Neural progenitor cell (in vitro differentiated cells): ENCODE data around the gene ZFHX3. TPM values are rescaled to one million over a fixed set of nuclear protein-coding genes. Genes with fewer than 3 reads are reported as not detected.
A peak's percentile ranks its signal among the peaks of the same experiment; 100 is the strongest.

Experiments used
- DNase-seq: peaks from one replicate; pipeline ENCODE4 v3.0.0-alpha.2; 2016; ENCODE audit warnings: low spot score
- H2AFZ ChIP-seq: fragments of 200-600 bp; sonication (generic); replicated peaks from 2 replicates; pipeline ENCODE4 v1.6.1; 2016; ENCODE audit warnings: antibody characterized with exemption
- H3F3A ChIP-seq: fragments of 200-600 bp; sonication (generic); 2 replicates; pipeline ENCODE4 v1.6.1; 2016; ENCODE audit warnings: antibody characterized with exemption, low read depth
- H3K27ac ChIP-seq: fragments of 200-600 bp; sonication (generic); 2 replicates; pipeline ENCODE4 v1.5.1; 2016; ENCODE audit warnings: mild to moderate bottlenecking
- H3K27me3 ChIP-seq: fragments of 200-600 bp; sonication (generic); 2 replicates; pipeline ENCODE4 v1.6.1; 2016; ENCODE audit warnings: mild to moderate bottlenecking, moderate library complexity
- H3K36me3 ChIP-seq: fragments of 200-600 bp; sonication (generic); 2 replicates; pipeline ENCODE4 v1.5.1; 2016
- H3K4me1 ChIP-seq: fragments of 200-600 bp; sonication (generic); 2 replicates; pipeline ENCODE4 v1.6.1; 2016; ENCODE audit warnings: mixed run types
- H3K4me2 ChIP-seq: fragments of 200-600 bp; sonication (generic); 2 replicates; pipeline ENCODE4 v1.6.1; 2016
- H3K4me3 ChIP-seq: fragments of 200-600 bp; sonication (generic); 2 replicates; pipeline ENCODE4 v1.5.1; 2016
- H3K79me2 ChIP-seq: fragments of 200-600 bp; sonication (generic); 2 replicates; pipeline ENCODE4 v1.6.1; 2016; ENCODE audit warnings: low read depth
- H3K9ac ChIP-seq: fragments of 200-600 bp; sonication (generic); 2 replicates; pipeline ENCODE4 v1.6.1; 2016
- H3K9me3 ChIP-seq: fragments of 200-600 bp; sonication (generic); 2 replicates; pipeline ENCODE4 v1.5.1; 2016; ENCODE audit warnings: low read depth
- H4K20me1 ChIP-seq: fragments of 200-600 bp; sonication (generic); 2 replicates; pipeline ENCODE4 v1.6.1; 2016; ENCODE audit warnings: low read depth
- H3K27ac Mint-ChIP-seq: 3 replicates; pipeline ENCODE4 v1.8.0; 2021; ENCODE audit warnings: mixed read lengths
- H3K27me3 Mint-ChIP-seq: 2 replicates; pipeline ENCODE4 v1.8.0; 2022; ENCODE audit warnings: low read depth, mild to moderate bottlenecking, inconsistent platforms, moderate library complexity, mixed read lengths; ENCODE audit not compliant: insufficient read depth
- H3K36me3 Mint-ChIP-seq: 3 replicates; pipeline ENCODE4 v1.8.0; 2021; ENCODE audit warnings: mixed read lengths
- H3K4me1 Mint-ChIP-seq: 3 replicates; pipeline ENCODE4 v1.8.0; 2021; ENCODE audit warnings: mixed read lengths
- H3K4me3 Mint-ChIP-seq: 3 replicates; pipeline ENCODE4 v1.8.0; 2021; ENCODE audit warnings: mild to moderate bottlenecking, moderate library complexity, mixed read lengths
- H3K9me3 Mint-ChIP-seq: 3 replicates; pipeline ENCODE4 v1.8.0; 2020; ENCODE audit warnings: mixed read lengths
- EZH2 ChIP-seq: fragments of 200-600 bp; sonication (generic); IDR thresholded peaks from 2 replicates; pipeline ENCODE4 v1.6.1; 2017; ENCODE audit warnings: antibody characterized with exemption, mild to moderate bottlenecking, moderate library complexity
- EZH2phosphoT487 ChIP-seq: fragments of 200-600 bp; sonication (generic); IDR thresholded peaks from 2 replicates; pipeline ENCODE4 v1.6.1; 2017; ENCODE audit warnings: antibody characterized with exemption
- total RNA-seq: library from RNA; depleted of rRNA; stranded (reverse); fragments of >200 nt; gene quantifications from 2 replicates; pipeline ENCODE4 v1.2.3, GENCODE V29; 2015; ENCODE audit warnings: low replicate concordance
- TF ChIP-seq, protein P1 (sequence below): fragments of 200-600 bp; sonication (generic); IDR thresholded peaks from 2 replicates; pipeline ENCODE4 v1.5.1; 2017; ENCODE audit warnings: antibody characterized with exemption, mild to moderate bottlenecking

ZFHX3 gene
- total RNA-seq, 1 donor from 2014 or later: 2.4 TPM

- Mint-ChIP-seq H3K27me3 (peaks cover 7% of the 10 kb centered on the region), H3K4me3 (peak overlapping the region; percentile 84), H3K9me3 (no peaks in the 10 kb centered on the region), H3K4me1 (peaks cover 55% of the 10 kb centered on the region), H3K36me3 (peaks cover 3% of the 10 kb centered on the region), H3K27ac (no peak overlapping the region)
- peak overlapping the region; percentile 91 for H3K4me2 ChIP-seq
- no peaks in the 10 kb centered on the region for H3K9me3 ChIP-seq
- peaks cover 6% of the 10 kb centered on the region for H3K79me2 ChIP-seq
- peaks cover 100% of the 10 kb centered on the region for H3K27me3 ChIP-seq
- TF ChIP-seq, protein P1, sequence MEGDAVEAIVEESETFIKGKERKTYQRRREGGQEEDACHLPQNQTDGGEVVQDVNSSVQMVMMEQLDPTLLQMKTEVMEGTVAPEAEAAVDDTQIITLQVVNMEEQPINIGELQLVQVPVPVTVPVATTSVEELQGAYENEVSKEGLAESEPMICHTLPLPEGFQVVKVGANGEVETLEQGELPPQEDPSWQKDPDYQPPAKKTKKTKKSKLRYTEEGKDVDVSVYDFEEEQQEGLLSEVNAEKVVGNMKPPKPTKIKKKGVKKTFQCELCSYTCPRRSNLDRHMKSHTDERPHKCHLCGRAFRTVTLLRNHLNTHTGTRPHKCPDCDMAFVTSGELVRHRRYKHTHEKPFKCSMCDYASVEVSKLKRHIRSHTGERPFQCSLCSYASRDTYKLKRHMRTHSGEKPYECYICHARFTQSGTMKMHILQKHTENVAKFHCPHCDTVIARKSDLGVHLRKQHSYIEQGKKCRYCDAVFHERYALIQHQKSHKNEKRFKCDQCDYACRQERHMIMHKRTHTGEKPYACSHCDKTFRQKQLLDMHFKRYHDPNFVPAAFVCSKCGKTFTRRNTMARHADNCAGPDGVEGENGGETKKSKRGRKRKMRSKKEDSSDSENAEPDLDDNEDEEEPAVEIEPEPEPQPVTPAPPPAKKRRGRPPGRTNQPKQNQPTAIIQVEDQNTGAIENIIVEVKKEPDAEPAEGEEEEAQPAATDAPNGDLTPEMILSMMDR: no peak
- TF ChIP-seq EZH2phosphoT487: no peak
- TF ChIP-seq EZH2: no peak
- H2AFZ ChIP-seq: no peak overlapping the region
- no peak overlapping the region for H3K27ac ChIP-seq
- H4K20me1 ChIP-seq: peaks cover 91% of the 10 kb centered on the region
- no peak overlapping the region for H3K9ac ChIP-seq
- DNase-seq: no peak
- H3F3A ChIP-seq: peaks cover 40% of the 10 kb centered on the region
- H3K4me3 ChIP-seq: no peak overlapping the region
- peaks cover 44% of the 10 kb centered on the region for H3K4me1 ChIP-seq
- no peaks in the 10 kb centered on the region for H3K36me3 ChIP-seq
Measured at GRCh38 chr16:73046849-73047214, 1.1 kb downstream of the ZFHX3 start.

DNA sequence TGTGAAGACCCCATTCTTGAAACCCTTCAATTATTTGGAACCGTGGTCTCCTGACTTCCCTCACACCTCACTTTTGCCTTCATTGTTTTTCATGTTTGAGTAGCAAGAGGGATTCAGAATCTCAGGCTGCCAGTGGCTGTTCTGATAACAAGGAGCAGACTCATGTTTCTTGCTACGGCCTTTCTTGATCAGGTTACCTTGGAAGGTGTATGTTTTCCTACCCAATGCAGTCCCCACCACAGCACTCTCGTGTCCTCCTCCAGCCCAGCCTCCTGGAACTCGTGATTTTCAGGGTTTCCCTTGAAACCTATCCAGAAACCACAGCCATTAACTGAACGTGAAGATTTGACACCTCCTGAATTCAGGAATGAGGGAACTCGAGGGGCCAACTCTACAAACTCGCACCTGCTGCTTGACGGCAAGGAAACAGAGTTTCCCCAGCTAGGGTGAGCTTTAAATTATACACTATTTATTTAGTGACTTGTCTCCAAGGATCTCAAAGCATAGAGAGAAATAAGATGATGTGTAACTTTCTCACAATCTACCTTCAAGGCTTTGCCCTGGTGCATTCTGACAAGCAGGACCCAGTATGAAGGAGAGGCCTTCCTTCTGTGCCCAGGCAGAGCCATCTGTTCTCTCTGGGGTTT, 1.6 kb downstream of the ZFHX3 start:
- Histone ChIP-seq H3K4me3 (no peak overlapping the region), H3K4me1 (peaks cover 43% of the 10 kb centered on the region), H3K36me3 (no peaks in the 10 kb centered on the region), H3F3A (peaks cover 42% of the 10 kb centered on the region), H4K20me1 (peaks cover 91% of the 10 kb centered on the region), H3K27ac (no peak overlapping the region), H2AFZ (no peak overlapping the region), H3K9ac (no peak overlapping the region), H3K79me2 (peaks cover 6% of the 10 kb centered on the region), H3K9me3 (no peaks in the 10 kb centered on the region), H3K4me2 (no peak overlapping the region), H3K27me3 (peaks cover 100% of the 10 kb centered on the region)
- DNase-seq: no peak
- Mint-ChIP-seq H3K9me3 (no peaks in the 10 kb centered on the region), H3K36me3 (peaks cover 3% of the 10 kb centered on the region), H3K27me3 (peaks cover 7% of the 10 kb centered on the region), H3K4me1 (peaks cover 60% of the 10 kb centered on the region), H3K4me3 (peak overlapping the region; percentile 84), H3K27ac (peak overlapping the region; percentile 76)
- TF ChIP-seq EZH2phosphoT487: no peak
- no peak for TF ChIP-seq EZH2
- TF ChIP-seq, protein P1: no peak

DNA sequence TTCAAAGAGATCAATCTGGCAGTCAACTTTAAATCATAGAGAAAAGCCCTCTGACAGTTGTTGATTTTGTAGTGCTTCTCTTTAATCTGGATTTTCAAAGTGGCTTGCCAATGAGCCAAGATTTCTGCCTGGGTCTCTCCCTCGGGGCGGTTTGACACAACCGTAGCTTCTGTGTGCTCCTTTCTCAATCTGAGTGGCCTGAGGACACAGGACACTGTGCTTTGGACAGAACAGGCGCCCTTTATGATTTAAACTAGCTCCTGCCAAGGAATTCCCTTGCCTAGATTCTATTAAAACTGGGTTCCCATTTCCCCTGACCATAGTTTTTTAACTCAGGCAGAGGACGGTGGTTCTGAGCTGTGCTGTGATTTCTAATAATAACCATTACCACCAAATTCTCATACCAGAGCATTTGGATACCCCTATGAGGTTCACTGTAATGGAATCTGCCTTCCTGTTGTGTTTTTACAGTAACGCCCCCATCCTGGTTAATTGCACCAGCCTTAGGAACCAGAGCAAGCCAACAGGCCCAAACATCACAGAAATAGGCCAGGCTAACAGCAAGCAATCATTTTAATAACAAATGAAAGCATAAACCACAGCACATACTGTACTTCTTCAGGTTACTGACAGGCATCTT, 4.0 kb downstream of the ZFHX3 start:
- Mint-ChIP-seq H3K4me1 (peaks cover 75% of the 10 kb centered on the region), H3K27me3 (peaks cover 9% of the 10 kb centered on the region), H3K9me3 (no peaks in the 10 kb centered on the region), H3K4me3 (no peak overlapping the region), H3K36me3 (peaks cover 3% of the 10 kb centered on the region), H3K27ac (no peak overlapping the region)
- DNase-seq: no peak
- TF ChIP-seq EZH2 (no peak), EZH2phosphoT487 (no peak)
- TF ChIP-seq, protein P1: no peak
- Histone ChIP-seq H3K4me1 (peaks cover 42% of the 10 kb centered on the region), H3K27me3 (peaks cover 100% of the 10 kb centered on the region), H3K79me2 (no peaks in the 10 kb centered on the region), H3K9me3 (no peaks in the 10 kb centered on the region), H3K36me3 (no peaks in the 10 kb centered on the region), H4K20me1 (peaks cover 74% of the 10 kb centered on the region), H3K4me2 (no peak overlapping the region), H3K4me3 (no peak overlapping the region), H3K27ac (no peak overlapping the region), H2AFZ (no peak overlapping the region), H3K9ac (no peak overlapping the region), H3F3A (peaks cover 30% of the 10 kb centered on the region)
